ENCODE data around the gene PLXNA4.

Gene PLXNA4

DNA sequence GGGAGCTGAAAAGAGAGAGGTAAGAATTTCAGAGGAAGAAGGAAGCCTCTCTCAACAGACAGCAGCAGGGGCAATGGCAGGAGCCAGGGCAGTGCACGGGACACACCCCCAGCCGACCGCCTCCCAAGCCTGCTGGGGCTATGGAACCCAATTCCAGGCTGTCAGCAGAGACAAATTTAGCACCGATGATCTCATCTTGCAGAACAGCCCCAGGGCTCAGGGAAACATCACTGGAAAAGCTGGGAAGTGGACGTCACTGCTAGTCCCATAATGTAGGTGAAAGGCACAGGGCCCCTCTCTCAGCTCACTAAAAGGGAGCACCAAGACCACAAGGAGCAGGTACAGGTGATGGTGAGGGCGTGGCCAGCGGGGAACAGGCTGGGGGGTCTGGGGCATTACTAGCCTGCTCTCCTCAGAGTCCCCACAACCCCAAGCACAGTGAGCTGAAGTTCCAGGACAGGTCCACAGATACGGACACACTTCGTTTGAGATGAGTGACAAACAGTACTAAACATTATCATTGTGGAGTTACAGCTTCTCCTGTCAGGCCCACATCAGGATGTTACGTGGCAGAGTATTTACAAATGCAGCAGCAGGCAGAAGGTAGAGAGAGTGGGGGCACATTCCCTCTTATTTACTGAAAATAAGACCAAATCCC is 103.7 kb downstream of the PLXNA4 start:
- no peak for DNase-seq (ENCODE audit: low spot score)
- TF ChIP-seq, protein P1, sequence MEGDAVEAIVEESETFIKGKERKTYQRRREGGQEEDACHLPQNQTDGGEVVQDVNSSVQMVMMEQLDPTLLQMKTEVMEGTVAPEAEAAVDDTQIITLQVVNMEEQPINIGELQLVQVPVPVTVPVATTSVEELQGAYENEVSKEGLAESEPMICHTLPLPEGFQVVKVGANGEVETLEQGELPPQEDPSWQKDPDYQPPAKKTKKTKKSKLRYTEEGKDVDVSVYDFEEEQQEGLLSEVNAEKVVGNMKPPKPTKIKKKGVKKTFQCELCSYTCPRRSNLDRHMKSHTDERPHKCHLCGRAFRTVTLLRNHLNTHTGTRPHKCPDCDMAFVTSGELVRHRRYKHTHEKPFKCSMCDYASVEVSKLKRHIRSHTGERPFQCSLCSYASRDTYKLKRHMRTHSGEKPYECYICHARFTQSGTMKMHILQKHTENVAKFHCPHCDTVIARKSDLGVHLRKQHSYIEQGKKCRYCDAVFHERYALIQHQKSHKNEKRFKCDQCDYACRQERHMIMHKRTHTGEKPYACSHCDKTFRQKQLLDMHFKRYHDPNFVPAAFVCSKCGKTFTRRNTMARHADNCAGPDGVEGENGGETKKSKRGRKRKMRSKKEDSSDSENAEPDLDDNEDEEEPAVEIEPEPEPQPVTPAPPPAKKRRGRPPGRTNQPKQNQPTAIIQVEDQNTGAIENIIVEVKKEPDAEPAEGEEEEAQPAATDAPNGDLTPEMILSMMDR (IDR thresholded peaks at IDR 0.05; ENCODE audit: extremely low read depth, missing control alignments) = no peak

- no peak for DNase-seq (ENCODE audit: low spot score)
- TF ChIP-seq, protein P1 (IDR thresholded peaks at IDR 0.05; ENCODE audit: extremely low read depth, missing control alignments) = no peak
Observed at GRCh38 chr7:132471515-132471914, 104.8 kb downstream of the PLXNA4 start.

DNA sequence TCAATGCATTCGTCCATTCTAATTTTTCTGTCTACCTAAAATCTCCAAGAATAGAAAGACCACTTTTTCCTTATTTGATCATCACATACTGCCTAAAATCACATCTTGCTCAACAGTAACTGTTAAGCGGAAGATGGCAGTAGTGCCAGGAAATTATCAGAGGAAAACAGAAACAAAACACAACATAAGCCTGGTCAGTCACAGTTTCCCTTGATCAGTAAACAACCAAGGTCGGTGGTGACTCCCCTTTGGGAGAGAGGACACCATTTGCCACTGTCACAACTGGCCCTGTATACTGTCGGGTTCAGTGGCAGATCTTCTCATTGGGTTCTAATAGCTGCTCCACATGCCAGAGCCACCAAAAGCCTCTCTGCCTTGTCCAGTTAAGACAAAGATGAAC is 106.6 kb downstream of the PLXNA4 start:
- TF ChIP-seq, protein P1 (IDR thresholded peaks at IDR 0.05; ENCODE audit: extremely low read depth, missing control alignments) = no peak
- DNase-seq (ENCODE audit: low spot score) = no peak

DNA sequence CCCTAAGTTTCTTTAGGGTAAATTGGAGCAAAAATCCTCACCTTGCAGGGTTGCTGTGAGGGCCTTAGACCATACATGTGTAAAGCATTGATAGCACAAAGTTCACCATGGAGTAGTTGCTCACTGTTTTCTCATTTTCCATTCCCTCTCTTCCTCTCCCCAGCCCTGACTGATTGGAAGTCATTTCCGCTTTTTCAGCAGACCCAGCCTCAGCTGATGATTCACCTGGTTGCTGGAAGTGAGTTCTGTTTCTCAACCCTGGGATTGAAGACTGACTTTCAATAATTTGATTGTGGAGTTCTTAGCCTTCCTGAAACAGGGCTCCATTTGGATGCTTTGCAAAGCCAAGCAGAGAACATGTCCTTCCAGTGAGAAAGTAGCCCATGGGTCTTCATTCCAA is 107.0 kb downstream of the PLXNA4 start:
- DNase-seq (ENCODE audit: low spot score) = no peak
- TF ChIP-seq, protein P1 (IDR thresholded peaks at IDR 0.05; ENCODE audit: extremely low read depth, missing control alignments) = no peak

DNA sequence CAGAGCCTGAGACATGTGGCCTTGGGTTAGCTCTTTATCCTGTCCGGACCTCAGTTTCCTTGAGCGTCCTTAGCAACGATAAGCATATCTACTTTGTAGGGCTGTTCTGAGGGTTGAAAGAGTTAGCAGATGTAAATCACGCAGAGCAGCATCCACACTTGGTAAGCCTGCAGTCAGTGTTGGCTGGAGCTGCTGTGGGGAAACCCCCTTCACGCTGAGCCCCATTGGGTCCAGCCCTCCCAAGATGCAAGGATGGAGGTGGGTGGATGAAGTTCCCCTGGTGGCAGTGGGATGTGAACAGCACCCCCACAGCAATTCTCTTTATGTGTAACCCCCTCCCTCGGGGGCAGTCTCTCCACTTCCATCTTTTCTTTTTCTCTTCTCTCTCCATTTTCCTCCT is 109.9 kb downstream of the PLXNA4 start:
- TF ChIP-seq, protein P1 (IDR thresholded peaks at IDR 0.05; ENCODE audit: extremely low read depth, missing control alignments) = no peak
- DNase-seq (ENCODE audit: low spot score) = no peak

DNA sequence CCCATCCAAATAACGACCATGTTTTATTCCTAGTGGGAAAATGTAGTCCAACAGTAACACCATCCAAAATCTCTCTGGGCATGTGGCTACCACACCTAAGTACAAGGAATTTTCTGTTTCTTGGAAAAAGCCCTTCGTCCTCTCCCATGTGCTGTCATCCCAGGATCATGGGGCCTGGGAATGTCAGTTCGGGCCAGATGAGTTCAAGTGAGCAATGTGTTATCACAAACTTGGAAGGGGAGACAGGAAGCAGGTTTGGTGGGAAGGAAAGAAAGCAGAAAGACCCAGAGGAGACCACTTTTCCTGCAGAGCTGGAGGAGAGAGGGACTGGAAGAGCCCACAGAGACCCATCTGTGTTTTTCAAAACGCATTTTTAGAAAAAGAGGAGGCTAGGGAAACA is 110.8 kb downstream of the PLXNA4 start:
- TF ChIP-seq, protein P1 (IDR thresholded peaks at IDR 0.05; ENCODE audit: extremely low read depth, missing control alignments) = no peak
- no peak for DNase-seq (ENCODE audit: low spot score)

GRCh38 chr7:132464740-132465139 is 111.5 kb downstream of the PLXNA4 start:
- TF ChIP-seq, protein P1 (IDR thresholded peaks at IDR 0.05; ENCODE audit: extremely low read depth, missing control alignments) = no peak
- DNase-seq (ENCODE audit: low spot score) = no peak

Measured in GM20000 (cell line).